Fibroblast of skin of right biceps (primary cell): Measurements from ENCODE around the gene ZFAND3.

Experiments used
- DNase-seq: peaks from one replicate; pipeline ENCODE4 v3.0.0-alpha.2; 2013

Gene ZFAND3

DNA sequence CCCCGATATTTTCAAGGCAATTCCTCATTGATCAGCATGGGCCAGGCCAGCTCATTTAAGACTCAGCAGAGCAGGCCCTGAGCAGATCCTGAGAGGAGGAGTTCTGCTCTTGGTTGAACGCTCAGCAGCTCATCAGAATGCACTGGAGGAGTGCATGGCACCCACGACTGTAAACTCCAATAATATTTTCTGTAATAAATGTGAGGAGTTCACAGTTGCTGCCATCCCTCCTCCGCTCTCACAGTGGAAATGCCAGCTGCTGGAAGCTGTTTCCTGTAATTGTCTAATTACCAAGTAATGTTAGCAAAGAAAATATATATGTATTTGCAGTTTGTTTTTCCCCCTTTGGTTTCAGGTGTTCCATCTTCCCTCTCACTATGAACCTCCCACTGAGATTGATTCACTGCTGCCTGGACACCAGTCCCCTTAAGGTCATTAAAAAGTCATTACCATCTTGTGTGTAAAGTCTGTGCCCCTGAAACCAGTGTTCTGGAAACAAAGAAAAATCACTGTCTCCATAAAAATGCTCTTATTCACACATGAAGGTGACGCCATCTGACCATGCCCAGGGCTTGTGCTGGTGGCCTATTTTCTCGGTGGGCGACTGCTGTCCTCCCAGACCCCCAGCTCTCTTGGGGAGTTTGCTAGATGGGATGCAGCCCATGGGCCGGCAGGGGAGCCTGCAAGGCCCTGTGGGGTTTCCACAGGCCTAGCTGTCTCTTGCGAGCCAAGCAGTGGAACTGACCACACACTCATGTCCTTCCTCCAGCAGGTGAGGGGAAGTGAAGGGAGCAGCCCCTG is 374.2 kb downstream of the ZFAND3 start:
- no peak for DNase-seq

DNA sequence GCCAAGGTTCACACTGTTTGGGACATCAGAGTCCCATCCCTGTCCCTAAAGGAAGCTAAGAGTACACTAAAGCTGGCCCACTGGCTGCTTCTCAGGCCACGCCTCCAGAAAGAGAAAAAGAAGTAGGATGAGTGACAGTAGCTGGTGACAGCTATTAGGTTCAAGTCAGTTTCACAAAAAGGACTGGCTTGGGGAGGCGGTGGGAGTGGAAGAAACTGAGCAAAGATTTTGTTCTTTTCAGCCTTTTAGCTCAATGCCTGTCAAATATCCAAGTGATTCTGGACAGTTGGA is 374.7 kb downstream of the ZFAND3 start:
- DNase-seq: no peak

DNA sequence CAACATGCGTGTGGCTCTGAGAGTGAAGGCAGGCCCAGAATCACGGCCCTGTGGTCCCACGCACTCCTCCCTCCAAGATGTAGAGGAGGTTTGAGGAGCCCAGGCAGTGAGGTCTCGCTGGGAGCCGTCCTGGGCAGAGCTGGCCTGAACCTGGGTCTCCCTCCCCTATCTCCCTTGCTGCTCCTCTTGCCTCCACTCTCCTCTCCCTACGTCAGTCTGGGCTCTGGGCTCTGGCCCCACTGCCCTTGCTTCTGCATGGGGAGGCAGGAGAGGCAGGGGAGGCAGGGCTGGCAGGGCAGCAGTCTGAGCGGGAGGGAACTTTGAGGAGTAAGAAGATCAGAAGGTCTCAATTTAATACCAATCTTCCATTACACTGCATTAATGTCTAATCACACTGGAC is 375.1 kb downstream of the ZFAND3 start:
- no peak for DNase-seq

DNA sequence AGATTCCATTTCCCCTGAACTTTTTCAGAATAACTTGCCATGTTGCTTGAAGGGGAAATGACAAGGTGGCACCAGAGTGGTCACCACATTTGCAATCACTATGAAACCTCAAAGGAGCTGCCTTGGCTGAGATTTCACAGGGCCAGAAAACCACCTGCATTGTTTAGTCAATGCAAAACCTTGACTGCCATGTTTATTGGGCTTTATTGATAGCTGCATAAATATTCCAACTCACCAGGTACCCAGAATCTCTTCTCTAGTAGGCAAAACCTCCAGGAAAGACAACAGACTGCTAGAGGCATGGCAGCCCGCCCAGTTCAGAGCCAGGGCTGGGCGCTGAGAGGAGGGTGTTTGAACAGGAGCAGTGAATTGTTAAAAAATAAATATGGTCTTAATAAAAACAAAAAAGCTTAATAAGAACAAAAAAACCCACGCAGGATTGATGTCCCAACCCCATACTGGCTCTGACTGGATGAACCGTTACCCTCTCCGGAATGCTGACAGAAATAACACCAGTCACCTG is 375.6 kb downstream of the ZFAND3 start:
- DNase-seq: no peak

DNA sequence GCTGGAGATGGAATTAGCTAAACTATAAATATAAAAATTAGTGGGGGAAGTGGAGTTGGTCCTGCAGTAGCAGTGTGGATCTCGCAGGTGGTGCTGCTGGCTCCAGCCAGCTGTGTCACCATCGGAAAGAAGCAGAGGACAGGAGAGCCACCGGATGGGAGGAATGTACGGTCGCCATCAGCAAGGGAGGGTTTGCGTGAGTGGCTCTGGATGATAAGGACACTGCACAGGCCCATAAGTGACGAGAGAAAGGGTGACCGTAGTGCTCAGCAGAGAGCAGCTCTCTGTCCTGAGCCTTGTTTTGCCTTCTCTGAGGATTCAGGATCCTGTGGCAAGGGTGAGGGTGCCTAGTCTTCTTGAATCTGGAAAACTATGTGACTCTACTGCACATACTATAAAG is 378.7 kb downstream of the ZFAND3 start:
- DNase-seq: no peak
